Cardiac septum (tissue), 1 donor: ENCODE results near the gene CYP2W1. TPM values are rescaled to one million over a fixed set of nuclear protein-coding genes. Genes with fewer than 3 reads are reported as not detected.
"Not testable (repeated sequence)": the region's sequence is repeated elsewhere in the genome, so short reads cannot be mapped to it uniquely, and the experiment has no call there.

Experiments
- DNase-seq: peaks from one replicate; pipeline ENCODE4 v3.0.0-alpha.2; 2020; ENCODE audit warnings: low spot score
- intact Hi-C: fragments of 100-400 bp; cut with DNase I; formaldehyde crosslinking; loops from one replicate; pipeline ENCODE4 v1.14.0; 2022
- total RNA-seq: library from RNA; stranded (reverse); fragmentation: NEBNext Ultra II Directional; extraction: Animal tissue kit (Norgen Biotek cat#: 25700); gene quantifications from one replicate; pipeline ENCODE4 v1.2.1, GENCODE V29; 2021
- donor health status: DM: no; HTN: no; CAD: no.

Gene CYP2W1
- total RNA-seq, 1 donor from 2014 or later: not detected

DNA sequence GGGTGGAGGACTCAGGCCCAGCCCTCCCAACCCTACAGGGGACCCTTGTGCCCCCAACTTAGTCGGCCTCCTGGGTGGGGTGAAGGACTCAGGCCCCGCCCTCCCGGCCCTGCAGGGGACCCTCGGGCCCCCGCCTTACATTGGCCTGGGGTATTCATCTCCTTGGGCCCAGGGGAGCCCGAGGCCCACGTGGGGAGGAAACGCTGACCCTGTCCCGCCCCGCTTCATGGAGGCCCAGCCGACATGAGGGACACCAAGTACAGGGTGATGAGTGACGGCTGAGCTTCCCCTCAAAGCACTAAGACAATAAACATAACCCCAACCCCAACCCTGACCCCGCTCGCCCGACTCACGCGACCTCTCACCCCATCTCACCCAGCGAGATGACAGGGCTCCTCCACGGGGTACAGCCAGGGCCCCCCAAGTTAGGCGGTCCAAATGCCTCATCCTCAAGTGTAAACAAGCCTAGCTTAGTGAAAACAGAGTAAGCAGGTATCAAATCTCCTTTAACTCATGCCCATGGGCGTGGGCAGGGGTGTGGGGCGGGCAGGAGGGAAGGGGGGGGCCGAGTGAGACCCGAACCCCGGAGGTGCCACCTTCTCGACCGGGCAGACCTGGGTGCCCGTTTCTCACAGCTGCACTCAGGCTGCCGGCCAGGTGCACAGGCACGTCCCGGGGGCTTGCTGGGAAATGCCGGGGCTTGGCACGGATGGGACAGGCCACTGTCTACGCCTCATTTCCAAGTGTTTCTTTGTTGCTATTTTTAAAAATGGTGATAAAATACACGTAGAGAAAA lies 8.2 kb downstream of the CYP2W1 start:
- intact Hi-C loops: loop anchor here (5.0 kb wide), 1 partner anchor 186 kb away; no protein-coding TSS in a partner anchor
- no peak for DNase-seq

GRCh38 chr7:991729-992656 lies 9.0 kb downstream of the CYP2W1 start:
- intact Hi-C loops: loop anchor here (5.0 kb wide), 1 partner anchor 185 kb away; no protein-coding TSS in a partner anchor
- no peak for DNase-seq

GRCh38 chr7:992709-993607 lies 10.0 kb downstream of the CYP2W1 start:
- intact Hi-C loops: loop anchor here (1.0 to 5.0 kb wide), 2 partner anchors 72 to 184 kb away; no protein-coding TSS in a partner anchor
- peak; percentile 98 for DNase-seq

DNA sequence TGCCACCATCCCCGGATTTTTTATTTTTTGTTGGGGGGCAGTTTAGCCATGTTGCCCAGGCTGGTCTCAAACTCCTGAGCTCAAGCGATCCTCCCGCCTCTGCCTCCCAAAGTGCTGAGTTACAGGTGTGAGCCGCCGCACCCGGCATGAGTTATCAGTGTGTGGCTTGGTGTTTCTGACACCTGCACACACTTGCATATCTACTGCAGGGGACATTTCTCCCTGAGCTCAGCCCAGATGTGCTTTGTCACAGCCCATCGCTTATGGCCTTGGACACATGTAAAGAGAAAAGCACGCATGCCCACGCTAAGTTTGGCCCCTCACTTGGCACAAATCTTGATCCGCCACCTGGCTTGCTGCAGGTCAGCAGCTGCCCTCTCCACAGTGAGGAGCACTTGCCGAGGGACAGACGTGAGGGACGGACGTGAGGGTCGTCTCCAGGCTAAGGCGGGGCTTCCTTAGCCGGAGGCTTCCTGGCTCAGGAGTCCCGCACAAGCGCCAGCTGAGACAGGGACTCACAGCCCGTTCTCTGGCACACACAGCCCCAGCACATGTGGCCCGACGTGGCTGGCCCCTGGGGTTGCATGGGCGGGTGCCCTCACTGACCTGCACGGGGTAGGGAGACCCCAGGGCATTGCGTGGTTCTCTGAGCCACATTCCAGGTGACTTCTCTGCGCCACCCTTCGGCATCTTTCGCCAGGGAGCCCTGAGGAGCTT lies 11.8 kb downstream of the CYP2W1 start:
- no peak for DNase-seq
- intact Hi-C loops: loop anchor here (5.0 kb wide), 1 partner anchor 183 kb away; no protein-coding TSS in a partner anchor

DNA sequence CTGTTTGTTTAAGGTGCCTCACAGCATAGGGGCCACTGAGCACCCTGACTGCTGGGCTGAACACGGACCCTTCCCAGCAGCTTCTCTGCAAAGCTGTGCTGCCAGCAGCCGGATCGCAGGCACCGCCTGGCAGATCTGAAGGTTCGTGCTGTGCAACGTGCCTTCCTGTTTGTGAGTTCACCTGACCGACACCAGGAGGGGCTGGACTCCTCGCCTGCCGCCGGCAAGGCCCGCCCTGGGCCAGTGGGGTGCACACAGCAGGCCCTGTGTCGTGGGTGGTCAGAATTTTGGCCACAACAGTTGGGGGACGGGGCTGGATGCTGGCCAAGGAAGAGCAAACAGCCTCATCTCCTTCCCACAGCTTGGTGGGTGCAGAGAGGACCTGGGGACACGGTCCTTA lies 12.6 kb downstream of the CYP2W1 start:
- intact Hi-C loops: no loop called here
- no peak for DNase-seq

- intact Hi-C loops: no loop called here
- no peak for DNase-seq
Measured at GRCh38 chr7:996079-996872, 13.3 kb downstream of the CYP2W1 start.

DNA sequence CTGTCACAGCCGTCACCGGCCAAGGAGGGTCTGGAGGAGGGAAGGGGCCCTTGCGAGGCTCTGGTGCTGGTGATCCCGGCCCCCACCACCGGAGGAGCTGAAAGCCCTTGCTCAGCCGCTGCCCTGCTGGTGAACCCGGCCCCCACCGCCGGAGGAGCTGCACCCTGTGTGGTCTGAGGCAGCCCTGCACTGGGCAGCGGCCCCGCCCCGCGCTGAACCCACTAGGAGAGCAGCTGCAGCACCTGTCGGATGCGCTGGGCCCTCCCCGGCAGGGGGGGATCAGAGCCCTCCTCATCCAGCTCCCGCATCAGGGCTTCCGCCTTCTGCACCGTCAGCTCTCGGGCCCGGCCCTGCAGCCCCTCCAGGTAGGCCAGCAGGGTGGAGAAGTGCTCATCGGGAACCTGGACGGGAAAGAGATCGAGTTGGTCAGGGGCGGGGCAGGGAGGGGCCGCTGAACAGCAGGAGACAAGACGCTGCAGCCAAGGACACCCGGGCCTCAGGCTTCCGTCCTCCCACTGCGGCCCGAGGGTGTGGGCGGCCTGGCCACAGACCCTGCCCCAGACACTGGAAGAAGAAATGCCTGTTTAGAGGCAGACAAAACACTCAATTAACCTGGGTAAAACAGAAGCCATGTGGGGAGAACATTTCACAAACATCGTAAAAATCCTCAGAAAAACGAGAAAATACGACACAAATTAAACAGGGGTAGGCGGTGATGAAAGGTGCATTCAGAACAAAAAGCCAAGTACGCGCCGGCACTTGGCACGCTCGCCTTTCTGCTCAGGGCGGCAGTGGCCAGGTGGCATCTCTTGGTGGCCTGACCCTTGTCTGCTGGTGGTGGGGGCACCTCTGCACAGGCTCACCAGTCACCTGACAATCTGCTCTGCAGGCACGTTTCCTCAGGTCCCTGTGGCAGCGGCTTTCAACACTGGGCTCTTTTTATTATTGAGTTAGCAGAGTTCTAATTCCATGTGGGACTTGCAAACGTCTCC lies 14.7 kb downstream of the CYP2W1 start:
- no peak for DNase-seq
- intact Hi-C loops: no loop called here

DNA sequence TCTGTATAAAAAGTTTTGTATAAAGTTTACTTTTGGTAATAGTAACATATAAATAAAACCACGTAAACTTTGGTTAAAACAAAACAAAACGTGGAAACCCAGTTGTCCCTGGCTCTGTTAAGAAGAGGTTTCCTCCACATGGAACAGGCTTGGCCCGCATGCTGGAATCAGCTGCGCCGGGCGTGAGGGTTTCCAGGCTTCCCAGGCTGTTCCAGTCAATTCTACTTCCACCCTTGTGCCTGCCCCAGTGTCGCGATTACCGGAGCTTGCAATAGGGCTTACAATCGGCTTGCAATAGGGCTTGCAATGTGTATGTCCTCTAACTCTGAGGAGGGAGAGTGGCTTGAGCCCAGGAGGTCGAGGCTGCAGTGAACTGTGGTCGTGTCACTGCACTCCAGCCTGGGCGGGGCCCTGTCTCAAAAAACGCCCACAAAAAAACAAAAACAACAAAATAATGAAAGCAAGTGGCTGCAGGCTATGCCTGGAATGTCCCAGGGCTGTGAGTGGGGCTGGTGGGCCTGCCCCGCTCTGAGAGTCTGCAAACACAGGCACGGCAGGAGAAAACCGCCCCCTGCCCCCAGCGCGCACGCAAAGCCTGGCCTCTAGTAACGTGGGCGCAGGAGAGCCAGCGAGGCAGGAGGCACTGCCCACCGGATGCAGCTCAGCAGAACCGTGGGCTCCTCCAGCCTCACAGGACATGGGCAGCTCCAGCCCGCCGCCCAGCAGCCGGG lies 16.3 kb downstream of the CYP2W1 start:
- intact Hi-C loops: no loop called here
- no peak for DNase-seq

- intact Hi-C loops: no loop called here
- DNase-seq: no peak
Measured at GRCh38 chr7:999941-1000935, 17.3 kb downstream of the CYP2W1 start.

DNA sequence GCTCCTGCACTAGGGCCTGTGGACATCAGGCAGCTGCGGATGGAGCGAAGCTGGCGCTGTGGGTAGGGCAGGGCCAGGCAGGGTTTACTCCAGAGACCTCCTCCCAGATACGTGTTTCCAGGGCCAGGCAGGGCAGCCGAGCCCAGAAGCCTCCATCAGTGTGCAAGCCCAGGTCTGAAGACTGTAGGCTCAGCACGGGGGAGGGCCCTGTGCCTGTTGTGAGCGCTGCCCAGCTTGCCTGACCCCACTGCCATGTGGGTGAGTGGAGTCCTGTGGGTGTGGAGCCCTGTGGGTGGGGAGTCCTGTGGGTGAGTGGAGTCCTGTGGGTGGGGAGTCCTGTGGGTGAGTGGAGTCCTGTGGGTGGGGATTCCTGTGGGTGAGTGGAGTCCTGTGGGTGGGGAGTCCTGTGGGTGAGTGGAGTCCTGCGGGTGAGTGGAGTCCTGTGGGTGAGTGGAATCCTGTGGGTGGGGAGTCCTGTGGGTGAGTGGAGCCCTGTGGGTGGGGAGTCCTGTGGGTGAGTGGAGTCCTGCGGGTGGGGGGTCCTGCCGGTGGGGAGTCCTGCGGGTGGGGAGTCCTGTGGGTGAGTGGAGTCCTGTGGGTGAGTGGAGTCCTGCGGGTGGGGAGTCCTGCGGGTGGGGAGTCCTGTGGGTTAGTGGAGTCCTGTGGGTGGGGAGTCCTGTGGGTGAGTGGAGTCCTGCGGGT lies 18.2 kb downstream of the CYP2W1 start:
- intact Hi-C loops, DNase-seq: not testable (repeated sequence)

DNA sequence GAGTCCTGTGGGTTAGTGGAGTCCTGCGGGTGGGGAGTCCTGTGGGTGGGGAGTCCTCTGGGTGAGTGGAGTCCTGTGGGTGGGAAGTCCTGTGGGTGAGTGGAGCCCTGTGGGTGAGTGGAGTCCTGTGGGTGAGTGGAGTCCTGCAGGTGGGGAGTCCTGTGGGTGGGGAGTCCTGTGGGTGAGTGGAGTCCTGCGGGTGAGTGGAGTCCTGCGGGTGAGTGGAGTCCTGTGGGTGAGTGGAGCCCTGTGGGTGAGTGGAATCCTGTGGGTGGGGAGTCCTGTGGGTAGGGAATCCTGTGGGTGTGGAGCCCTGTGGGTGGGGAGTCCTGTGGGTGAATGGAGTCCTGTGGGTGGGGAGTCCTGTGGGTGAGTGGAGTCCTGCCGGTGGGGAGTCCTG lies 19.0 kb downstream of the CYP2W1 start:
- intact Hi-C loops, DNase-seq: not testable (repeated sequence)

GRCh38 chr7:1002445-1002844 lies 19.5 kb downstream of the CYP2W1 start:
- intact Hi-C loops, DNase-seq: not testable (repeated sequence)

GRCh38 chr7:1004018-1004852 lies 21.3 kb downstream of the CYP2W1 start:
- no peak for DNase-seq
- intact Hi-C loops: no loop called here
